Left lobe of liver (tissue), 2 donors: ENCODE data around the gene AGFG2. TPM values are rescaled to one million over a fixed set of nuclear protein-coding genes. Genes with fewer than 3 reads are reported as not detected.

ENCODE experiments used
- ATAC-seq: fragments of 200-7000 bp; cut with Tn5 transposase; one replicate; pipeline ENCODE4 v1.9.1; 2020; ENCODE audit warnings: mild to moderate bottlenecking, moderate library complexity
- DNase-seq: peaks from one replicate; pipeline ENCODE4 v3.0.0-alpha.2; 2020; ENCODE audit warnings: low spot score
- total RNA-seq: library from RNA; stranded (reverse); gene quantifications from one replicate; pipeline ENCODE4 v1.2.1, GENCODE V29; 2021
- donor health status: DM: no; HTN: no; CAD: no; lungs with moderate emphysema.
- donor health status: DM: no; HTN: yes; CAD: no.

Gene AGFG2
- total RNA-seq, 1 donor from 2014 or later: 87.8 TPM

DNA sequence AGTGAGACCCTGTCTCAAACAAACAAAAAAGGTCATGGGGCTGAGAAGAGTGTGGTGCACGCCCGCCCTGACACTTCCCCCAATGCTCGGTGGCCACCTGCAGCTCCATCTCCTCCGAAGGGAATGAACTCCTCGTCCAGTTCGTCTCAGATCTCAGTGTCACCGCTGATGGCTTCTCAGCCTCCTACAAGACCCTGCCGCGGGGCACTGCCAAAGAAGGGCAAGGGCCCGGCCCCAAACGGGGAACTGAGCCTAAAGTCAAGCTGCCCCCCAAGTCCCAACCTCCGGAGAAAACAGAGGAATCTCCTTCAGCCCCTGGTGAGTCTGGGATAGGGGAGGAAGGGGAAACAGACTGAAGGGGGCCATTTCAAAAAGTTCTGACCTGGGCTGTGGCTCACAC lies 67.3 kb downstream of the AGFG2 start:
- DNase-seq: no peak
- no peak for ATAC-seq

DNA sequence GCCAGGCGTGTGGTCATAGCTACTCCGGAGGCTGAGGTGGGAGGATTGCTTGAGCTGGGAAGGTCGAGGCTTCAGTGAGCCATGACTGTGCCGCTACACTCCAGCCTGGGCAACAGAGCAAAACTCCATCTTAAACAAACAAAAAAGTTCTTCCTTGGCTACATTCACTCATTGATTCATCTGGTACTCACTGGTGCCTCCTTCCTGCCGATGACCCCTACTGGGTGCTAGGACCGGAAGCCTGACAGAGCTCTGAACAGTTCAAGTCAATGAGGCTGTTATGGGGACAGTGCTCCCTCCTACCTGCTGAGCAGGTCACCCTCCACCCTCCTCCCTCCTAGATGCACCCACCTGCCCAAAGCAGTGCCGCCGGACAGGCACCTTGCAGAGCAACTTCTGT lies 68.1 kb downstream of the AGFG2 start:
- DNase-seq (no peak), ATAC-seq (no peak)

GRCh38 chr7:100609958-100610357 lies 71.0 kb downstream of the AGFG2 start:
- no peak for ATAC-seq
- no peak for DNase-seq

GRCh38 chr7:100611983-100612729 lies 73.2 kb downstream of the AGFG2 start, which contains the start of gene MOSPD3:
TSS of gene MOSPD3 (plus strand) at chr7:100612540. CDS start at chr7:100612792, 252 bp downstream.
- ATAC-seq: peak; percentile 92
- peak; percentile 99 for DNase-seq

- DNase-seq: no peak
- ATAC-seq: peak; percentile 11
Measured at GRCh38 chr7:100612730-100613390, 73.9 kb downstream of the AGFG2 start.

- ATAC-seq (no peak), DNase-seq (no peak)
Measured at GRCh38 chr7:100613412-100614175, 74.6 kb downstream of the AGFG2 start.

DNA sequence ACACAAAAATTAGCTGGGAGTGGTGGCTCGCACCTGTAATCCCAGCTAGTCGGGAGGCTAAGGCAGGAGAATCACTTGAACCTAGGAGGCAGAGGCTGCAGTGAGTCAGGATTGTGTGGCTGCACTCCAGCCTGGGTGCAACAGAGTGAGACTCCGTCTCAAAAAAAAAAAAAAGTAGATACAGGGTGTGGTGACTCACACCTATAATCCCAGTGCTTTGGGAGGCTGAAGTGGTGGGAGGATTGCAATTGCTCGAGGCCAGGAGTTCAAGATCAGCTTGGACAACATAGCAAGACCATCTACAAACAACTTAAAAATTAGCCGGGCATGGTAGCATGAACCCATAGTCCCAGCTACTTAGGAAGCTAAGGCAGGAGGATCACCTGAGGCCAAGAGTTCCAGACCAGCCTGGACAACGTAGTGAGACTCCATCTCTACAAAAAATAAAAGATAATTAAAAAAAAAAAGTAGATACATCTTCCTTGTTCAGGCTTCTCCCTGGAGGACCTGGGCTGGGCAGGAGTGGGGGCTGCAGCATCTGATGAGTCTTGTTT lies 75.4 kb downstream of the AGFG2 start:
- ATAC-seq: no peak
- no peak for DNase-seq

Other genes starting within 250 kb of the AGFG2 start
- not detected for gene SPDYE3, start 231.5 kb upstream of the AGFG2 start, total RNA-seq
- 28.6 TPM for gene PILRB, start 181.1 kb upstream of the AGFG2 start, total RNA-seq
- 1.4 TPM for gene PILRA, start 165.7 kb upstream of the AGFG2 start, total RNA-seq
- gene ZCWPW1, start 110.5 kb upstream of the AGFG2 start, total RNA-seq: 4.4 TPM
- gene MEPCE, start 109.4 kb upstream of the AGFG2 start, total RNA-seq: 23.1 TPM
- 13.8 TPM for gene PPP1R35, start 102.7 kb upstream of the AGFG2 start, total RNA-seq
- not detected for gene SPACDR, start 74.9 kb upstream of the AGFG2 start, total RNA-seq
- gene TSC22D4, start 60.0 kb upstream of the AGFG2 start, total RNA-seq: 16.9 TPM
- gene NYAP1, start 55.3 kb upstream of the AGFG2 start, total RNA-seq: 0.38 TPM
- gene SAP25, start 34.7 kb downstream of the AGFG2 start, total RNA-seq: 0.86 TPM
- gene LRCH4, start 46.9 kb downstream of the AGFG2 start, total RNA-seq: 31.6 TPM
- 1.0 TPM for gene FBXO24, start 47.1 kb downstream of the AGFG2 start, total RNA-seq
- gene PCOLCE, start 63.2 kb downstream of the AGFG2 start, total RNA-seq: 71.8 TPM
- 20.3 TPM for gene MOSPD3, start 73.3 kb downstream of the AGFG2 start, total RNA-seq
- 689 TPM for gene TFR2, start 102.3 kb downstream of the AGFG2 start, total RNA-seq
- not detected for gene ACTL6B, start 117.2 kb downstream of the AGFG2 start, total RNA-seq
- 80.9 TPM for gene GNB2, start 134.5 kb downstream of the AGFG2 start, total RNA-seq
- gene GIGYF1, start 155.0 kb downstream of the AGFG2 start, total RNA-seq: 21.6 TPM
- 28.5 TPM for gene POP7, start 166.9 kb downstream of the AGFG2 start, total RNA-seq
- 6.4 TPM for gene EPO, start 181.3 kb downstream of the AGFG2 start, total RNA-seq
- gene ZAN, start 194.4 kb downstream of the AGFG2 start, total RNA-seq: 0.03 TPM